Renal cortex interstitium (tissue), 11 donors: Measurements from ENCODE around the gene PDZD4. TPM values are rescaled to one million over a fixed set of nuclear protein-coding genes. Genes with fewer than 3 reads are reported as not detected.
"Not testable (repeated sequence)": the region's sequence is repeated elsewhere in the genome, so short reads cannot be mapped to it uniquely, and the experiment has no call there.

Experiments
- DNase-seq, 11 donors: peaks; one replicate each; pipeline ENCODE4 v3.0.0-alpha.2; 2013; ENCODE audit warnings: low read depth in 9 of 11, low spot score in 4 of 11; ENCODE audit errors: extremely low read depth in 1 of 11
- polyA plus RNA-seq, 3 donors: library from polyadenylated mRNA; unstranded; fragments of 120-200 nt; gene quantifications; one replicate each; pipeline ENCODE4 v1.2.1, GENCODE V29; 2013; ENCODE audit not compliant: insufficient read length in 3 of 3

Gene PDZD4
- polyA plus RNA-seq, 3 donors, result 7.2 to 12.5 (median 11.5) TPM

GRCh38 chrX:153819384-153820040 lies 10.8 kb downstream of the PDZD4 start:
- no peak for DNase-seq

GRCh38 chrX:153818571-153819383 lies 11.6 kb downstream of the PDZD4 start:
- peak in 1 of 11 donors; percentile 42 for DNase-seq

- not testable (repeated sequence) for DNase-seq
These were observed 12.3 kb downstream of the PDZD4 start for GRCh38 chrX:153818064-153818463.

GRCh38 chrX:153816831-153817690 lies 13.3 kb downstream of the PDZD4 start:
- no peak for DNase-seq

- DNase-seq, result no peak
These were observed 15.6 kb downstream of the PDZD4 start for GRCh38 chrX:153814591-153815315.

- DNase-seq, result no peak
These were observed 17.2 kb downstream of the PDZD4 start for GRCh38 chrX:153813161-153813560.

- no peak for DNase-seq
These were observed 18.1 kb downstream of the PDZD4 start for GRCh38 chrX:153812220-153812619.

GRCh38 chrX:153807976-153808375 lies 22.4 kb downstream of the PDZD4 start:
- no peak for DNase-seq

- no peak for DNase-seq
These were observed 23.3 kb downstream of the PDZD4 start for GRCh38 chrX:153806999-153807575.

GRCh38 chrX:153805436-153805835 lies 24.9 kb downstream of the PDZD4 start:
- DNase-seq, result no peak

GRCh38 chrX:153804621-153805020 lies 25.7 kb downstream of the PDZD4 start:
- DNase-seq, result no peak

- DNase-seq, result no peak
These were observed 26.2 kb downstream of the PDZD4 start for GRCh38 chrX:153804100-153804595.

- DNase-seq, result no peak
These were observed 26.9 kb downstream of the PDZD4 start for GRCh38 chrX:153803211-153804099.

GRCh38 chrX:153802513-153803045 lies 27.8 kb downstream of the PDZD4 start:
- no peak for DNase-seq

GRCh38 chrX:153801669-153802068 lies 28.7 kb downstream of the PDZD4 start:
- no peak for DNase-seq

- no peak for DNase-seq
These were observed 29.6 kb downstream of the PDZD4 start for GRCh38 chrX:153800746-153801145.

- no peak for DNase-seq
These were observed 30.1 kb downstream of the PDZD4 start for GRCh38 chrX:153800177-153800722.
